Tibial nerve (tissue), 4 donors: ENCODE data around the gene TLR5.

ENCODE experiments used
- EP300 ChIP-seq, 2 donors: sonication (generic); formaldehyde crosslinking; IDR thresholded peaks; one replicate each; pipeline ENCODE4 v1.6.1; 2017; ENCODE audit warnings: antibody characterized with exemption in 2 of 2, mild to moderate bottlenecking in 1 of 2
- POLR2A ChIP-seq, 2 donors: fragments of 450-650 bp; IDR thresholded peaks; one replicate each; pipeline ENCODE4 v1.6.1; 2017; ENCODE audit warnings: antibody characterized with exemption in 2 of 2, mild to moderate bottlenecking in 2 of 2, moderate library complexity in 2 of 2
- TF ChIP-seq, protein P1 (sequence below), 5 experiments: fragments of 200-600 bp in 3 of 5; fragments of 450-650 bp in 2 of 5; sonication (generic) in 3 of 5; IDR thresholded peaks; one replicate each; pipeline ENCODE4 v1.5.1; 2016 to 2019; ENCODE audit warnings: antibody characterized with exemption in 5 of 5, mild to moderate bottlenecking in 3 of 5, moderate library complexity in 2 of 5

DNA sequence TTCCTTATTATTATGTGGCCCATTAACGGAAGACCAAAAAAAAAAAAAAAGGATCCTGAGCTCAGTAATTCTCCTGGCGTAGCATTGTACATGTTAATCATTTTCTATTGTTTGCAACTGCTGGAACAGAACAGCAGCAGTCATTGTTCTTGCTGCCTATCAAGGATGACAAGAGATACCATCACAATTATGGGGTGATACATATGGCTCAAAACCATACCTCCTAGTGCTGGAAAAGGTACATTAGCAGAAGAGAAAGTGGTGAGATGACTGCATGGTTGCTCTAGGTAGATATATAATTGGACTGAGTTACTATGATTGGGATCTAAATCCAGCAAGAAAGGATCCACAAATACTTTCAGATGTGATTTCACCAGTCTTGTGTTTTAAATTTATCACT lies 13.3 kb upstream of the TLR5 start:
- TF ChIP-seq POLR2A (IDR thresholded peaks at IDR 0.05) = no peak
- TF ChIP-seq, protein P1, sequence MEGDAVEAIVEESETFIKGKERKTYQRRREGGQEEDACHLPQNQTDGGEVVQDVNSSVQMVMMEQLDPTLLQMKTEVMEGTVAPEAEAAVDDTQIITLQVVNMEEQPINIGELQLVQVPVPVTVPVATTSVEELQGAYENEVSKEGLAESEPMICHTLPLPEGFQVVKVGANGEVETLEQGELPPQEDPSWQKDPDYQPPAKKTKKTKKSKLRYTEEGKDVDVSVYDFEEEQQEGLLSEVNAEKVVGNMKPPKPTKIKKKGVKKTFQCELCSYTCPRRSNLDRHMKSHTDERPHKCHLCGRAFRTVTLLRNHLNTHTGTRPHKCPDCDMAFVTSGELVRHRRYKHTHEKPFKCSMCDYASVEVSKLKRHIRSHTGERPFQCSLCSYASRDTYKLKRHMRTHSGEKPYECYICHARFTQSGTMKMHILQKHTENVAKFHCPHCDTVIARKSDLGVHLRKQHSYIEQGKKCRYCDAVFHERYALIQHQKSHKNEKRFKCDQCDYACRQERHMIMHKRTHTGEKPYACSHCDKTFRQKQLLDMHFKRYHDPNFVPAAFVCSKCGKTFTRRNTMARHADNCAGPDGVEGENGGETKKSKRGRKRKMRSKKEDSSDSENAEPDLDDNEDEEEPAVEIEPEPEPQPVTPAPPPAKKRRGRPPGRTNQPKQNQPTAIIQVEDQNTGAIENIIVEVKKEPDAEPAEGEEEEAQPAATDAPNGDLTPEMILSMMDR (IDR thresholded peaks at IDR 0.05) = no peak
- TF ChIP-seq EP300 (IDR thresholded peaks at IDR 0.05) = no peak
